Gastrocnemius medialis (tissue), 4 donors: ENCODE data around the gene C20orf96. TPM values are rescaled to one million over a fixed set of nuclear protein-coding genes. Genes with fewer than 3 reads are reported as not detected.

Experiments
- ATAC-seq, 2 donors: fragments of 150-250 bp; one replicate each; pipeline ENCODE4 v1.9.1; 2016
- DNase-seq, 2 donors: peaks; one replicate each; pipeline ENCODE4 v3.0.0-alpha.2; 2019
- H3K27ac ChIP-seq, 4 donors: fragments of 200-600 bp; sonication (generic); 1 replicate in 1 of 4; 2 replicates in 3 of 4; pipeline ENCODE4 v1.5.1; 2016 to 2018; ENCODE audit warnings: mild to moderate bottlenecking in 2 of 4, moderate library complexity in 1 of 4
- H3K27me3 ChIP-seq, 3 donors: fragments of 200-600 bp; sonication (generic) in 2 of 3; 1 replicate in 1 of 3; 2 replicates in 2 of 3; pipeline versions ENCODE4 v1.5.1 to v1.6.0; 2016 to 2019; ENCODE audit warnings: mild to moderate bottlenecking in 1 of 3, moderate library complexity in 1 of 3
- H3K36me3 ChIP-seq, 2 donors: fragments of 200-600 bp; sonication (generic) in 1 of 2; one replicate each; pipeline ENCODE4 v1.5.1; 2017 to 2018
- H3K4me1 ChIP-seq, 2 donors: fragments of 200-600 bp; sonication (generic) in 1 of 2; one replicate each; pipeline ENCODE4 v1.5.1; 2016 to 2017; ENCODE audit warnings: mild to moderate bottlenecking in 2 of 2
- H3K4me3 ChIP-seq, 4 donors: fragments of 200-600 bp; sonication (generic) in 3 of 4; 1 replicate in 1 of 4; 2 replicates in 3 of 4; pipeline ENCODE4 v1.5.1; 2016 to 2019; ENCODE audit warnings: mild to moderate bottlenecking in 2 of 4
- H3K9me3 ChIP-seq, 3 donors: fragments of 200-600 bp; sonication (generic) in 2 of 3; 1 replicate in 1 of 3; 2 replicates in 2 of 3; pipeline ENCODE4 v1.5.1; 2016 to 2019
- CTCF ChIP-seq, 5 experiments: fragments of 450-650 bp in 3 of 5; fragments of 200-600 bp in 2 of 5; sonication (generic) in 2 of 5; IDR thresholded peaks in 4 of 5; conservative IDR thresholded peaks in 1 of 5; 1 replicate in 4 of 5; 2 replicates in 1 of 5; pipeline ENCODE4 v1.5.1; 2016 to 2019; ENCODE audit warnings: antibody characterized with exemption in 5 of 5, mild to moderate bottlenecking in 3 of 5, moderate library complexity in 3 of 5
- POLR2A ChIP-seq, 2 donors: fragments of 450-650 bp; IDR thresholded peaks; one replicate each; pipeline ENCODE4 v1.6.1; 2017; ENCODE audit warnings: antibody characterized with exemption in 2 of 2, mild to moderate bottlenecking in 2 of 2, moderate library complexity in 2 of 2
- in situ Hi-C, 4 donors: fragments of 200-750 bp; cut with MboI; loops; one replicate each; pipeline versions ENCODE4 v1.15.0 to v1.8.0; 2017; ENCODE audit warnings: low sequenced_read_pairs in 4 of 4
- intact Hi-C: fragments of 100-400 bp; cut with DNase I; formaldehyde crosslinking; loops from one replicate; pipeline ENCODE4 v1.15.1; 2023; ENCODE audit warnings: low total_unique reads
- total RNA-seq, 4 donors: library from RNA; depleted of rRNA; stranded (reverse); fragments of >200 nt; gene quantifications; one replicate each; pipeline versions ENCODE4 v1.1.0 to v1.2.3, GENCODE V29; 2016

The C20orf96 gene
- total RNA-seq, 4 donors from 2014 or later = 0.19 to 1.5 (median 0.58) TPM; not detected in 1

- Histone ChIP-seq H3K27ac (no peak overlapping the region), H3K36me3 (no peaks in the 10 kb centered on the region), H3K27me3 (no peaks in the 10 kb centered on the region), H3K4me1 (no peaks in the 10 kb centered on the region), H3K9me3 (no peaks in the 10 kb centered on the region), H3K4me3 (peak overlapping the region; percentile 47 to 61 (median 54))
- intact Hi-C loops = loop anchor here (2.0 kb wide), 1 partner anchor 64 kb away; no protein-coding TSS in a partner anchor
- in situ Hi-C loops = loop anchor here in 1 of 4 donors (10.0 kb wide), 1 partner anchor 62 kb away; no protein-coding TSS in a partner anchor
- ATAC-seq = peak; percentile 87 to 91
- TF ChIP-seq POLR2A (IDR thresholded peaks at IDR 0.05) (no peak), CTCF (IDR thresholded peaks at IDR 0.05 in 4 of 5, conservative IDR thresholded peaks at IDR 0.05 in 1 of 5) (peak; percentile 88 to 98 (median 92))
- DNase-seq = peak; percentile 44 to 57
Measured at GRCh38 chr20:266596-267562, 23.7 kb downstream of the C20orf96 start.

GRCh38 chr20:263701-264100 is 26.8 kb downstream of the C20orf96 start:
- DNase-seq (no peak), ATAC-seq (no peak)
- in situ Hi-C loops (loop anchor here in 1 of 4 donors (10.0 kb wide), 1 partner anchor 59 kb away; no protein-coding TSS in a partner anchor), intact Hi-C loops (no loop called here)
- Histone ChIP-seq H3K9me3 (no peaks in the 10 kb centered on the region), H3K36me3 (no peaks in the 10 kb centered on the region), H3K27me3 (no peaks in the 10 kb centered on the region), H3K4me1 (no peaks in the 10 kb centered on the region), H3K4me3 (no peak overlapping the region), H3K27ac (no peak overlapping the region)
- TF ChIP-seq CTCF (IDR thresholded peaks at IDR 0.05 in 4 of 5, conservative IDR thresholded peaks at IDR 0.05 in 1 of 5) (no peak), POLR2A (IDR thresholded peaks at IDR 0.05) (no peak)

- ATAC-seq (no peak), DNase-seq (no peak)
- in situ Hi-C loops = loop anchor here in 1 of 4 donors (10.0 kb wide), 1 partner anchor 55 kb away; no protein-coding TSS in a partner anchor
- Histone ChIP-seq H3K4me1 (no peaks in the 10 kb centered on the region), H3K27ac (no peak overlapping the region), H3K36me3 (no peaks in the 10 kb centered on the region), H3K4me3 (no peak overlapping the region), H3K27me3 (no peaks in the 10 kb centered on the region), H3K9me3 (no peaks in the 10 kb centered on the region)
- no peak for TF ChIP-seq POLR2A (IDR thresholded peaks at IDR 0.05)
- TF ChIP-seq CTCF (IDR thresholded peaks at IDR 0.05 in 4 of 5, conservative IDR thresholded peaks at IDR 0.05 in 1 of 5) = no peak
- intact Hi-C loops = no loop called here
Measured at GRCh38 chr20:259981-260380, 30.6 kb downstream of the C20orf96 start.

- Histone ChIP-seq H3K4me1 (no peaks in the 10 kb centered on the region), H3K36me3 (no peaks in the 10 kb centered on the region), H3K27me3 (no peaks in the 10 kb centered on the region), H3K9me3 (no peaks in the 10 kb centered on the region), H3K27ac (no peak overlapping the region), H3K4me3 (no peak overlapping the region)
- TF ChIP-seq POLR2A (IDR thresholded peaks at IDR 0.05) (no peak), CTCF (IDR thresholded peaks at IDR 0.05 in 4 of 5, conservative IDR thresholded peaks at IDR 0.05 in 1 of 5) (no peak)
- in situ Hi-C loops = no loop called here
- intact Hi-C loops = no loop called here
- no peak for DNase-seq
- no peak for ATAC-seq
Measured at GRCh38 chr20:258963-259362, 31.6 kb downstream of the C20orf96 start.
